ENCODE data around the gene CENPS. TPM values are rescaled to one million over a fixed set of nuclear protein-coding genes. Genes with fewer than 3 reads are reported as not detected.

Gene CENPS
- total and polyA plus RNA-seq, 2 of the 13 experiments (the other 11 are each of a cell fraction or from before 2014, with no cell fraction given), result 3.3 to 22.0 TPM

DNA sequence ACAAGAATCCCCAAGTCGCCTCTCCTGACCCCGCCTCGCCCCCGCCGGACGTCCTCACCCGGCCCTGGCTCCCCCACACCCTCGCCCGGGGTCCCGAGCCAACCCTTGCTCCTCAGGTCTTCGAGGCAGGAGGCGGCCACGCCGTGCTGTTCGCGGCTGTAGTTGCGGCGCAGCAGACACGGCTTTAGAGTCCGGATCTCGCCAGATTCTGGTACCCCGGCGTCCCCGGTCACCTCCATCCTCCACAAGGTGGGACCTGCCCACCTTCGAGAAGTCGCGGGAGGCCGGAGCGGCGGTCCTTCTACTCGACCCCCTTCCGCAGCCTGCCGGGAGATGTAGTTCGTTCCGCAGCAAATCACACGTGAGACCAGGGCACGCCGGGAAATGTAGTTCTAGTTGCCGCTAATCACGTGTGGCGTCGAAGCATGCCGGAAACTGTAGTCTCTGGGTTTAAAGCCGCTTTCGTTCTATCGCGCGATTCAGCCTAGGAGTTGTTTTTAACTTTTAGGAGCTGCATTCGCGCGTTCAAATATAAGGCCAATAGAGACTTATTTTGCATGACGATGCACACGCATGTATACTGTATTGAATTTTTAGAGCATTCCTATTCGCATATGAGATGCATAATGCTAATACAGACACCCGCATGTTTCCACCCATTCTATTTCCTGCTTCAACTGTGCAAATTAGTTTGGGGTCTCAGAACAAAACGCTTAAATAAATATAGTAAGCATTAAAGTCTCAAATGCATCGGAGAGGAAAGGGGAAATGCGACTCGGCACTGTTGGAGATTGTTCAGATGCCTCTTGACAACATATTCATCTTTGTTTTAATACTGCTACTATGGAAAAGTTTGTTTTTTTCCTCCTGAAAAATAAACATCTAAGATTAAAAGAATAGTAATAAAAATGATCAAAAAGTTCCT is 42.2 kb downstream of the CENPS start, which contains the start of gene DFFA (continued):
- TF ChIP-seq, protein P1, sequence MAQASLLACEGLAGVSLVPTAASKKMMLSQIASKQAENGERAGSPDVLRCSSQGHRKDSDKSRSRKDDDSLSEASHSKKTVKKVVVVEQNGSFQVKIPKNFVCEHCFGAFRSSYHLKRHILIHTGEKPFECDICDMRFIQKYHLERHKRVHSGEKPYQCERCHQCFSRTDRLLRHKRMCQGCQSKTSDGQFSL (CRISPR knock-in tag; IDR thresholded peaks at IDR 0.05), result peak; percentile 77; the same call in 1 of the 2 replicates
- TF ChIP-seq KAT2B (IDR thresholded peaks at IDR 0.05; ENCODE audit: borderline replicate concordance, low read depth, low read length) (no peak), ZNF724P (CRISPR knock-in tag; IDR thresholded peaks at IDR 0.05; ENCODE audit: borderline replicate concordance) (no peak; the same call in 1 of the 2 replicates), CBX5 (CRISPR knock-in tag; IDR thresholded peaks at IDR 0.05; ENCODE audit: borderline replicate concordance) (peak; percentile 82; the same call in 1 of the 2 replicates), ZBTB21 (CRISPR knock-in tag; IDR thresholded peaks at IDR 0.05) (no peak), GATAD2A (CRISPR knock-in tag; IDR thresholded peaks at IDR 0.05) (peak; percentile 46; the same call in 1 of the 2 replicates), KMT2A (CRISPR knock-in tag; IDR thresholded peaks at IDR 0.05) (peak; percentile 86), SNAPC2 (CRISPR knock-in tag; IDR thresholded peaks at IDR 0.05) (no peak), HNRNPUL1 (IDR thresholded peaks at IDR 0.05; ENCODE audit: low read depth, low read length) (no peak), TBL1XR1 (IDR thresholded peaks at IDR 0.05; ENCODE audit: borderline replicate concordance, low read length, partially characterized antibody) (peak; percentile 72), ZNF567 (CRISPR knock-in tag; IDR thresholded peaks at IDR 0.05; ENCODE audit: borderline replicate concordance) (no peak), STAG1 (CRISPR knock-in tag; IDR thresholded peaks at IDR 0.05) (no peak), NFE2L2 (IDR thresholded peaks at IDR 0.05; ENCODE audit: low read length) (peak; percentile 34; the same call in 1 of the 2 replicates), RAD21 (CRISPR knock-in tag; IDR thresholded peaks at IDR 0.05) (no peak; the same call in 1 of the 2 replicates), ETV6 (CRISPR knock-in tag; conservative IDR thresholded peaks at IDR 0.05) (no peak), MYC (CRISPR knock-in tag; IDR thresholded peaks at IDR 0.05; ENCODE audit: borderline replicate concordance) (peak; percentile 92), TCF7L2 (IDR thresholded peaks at IDR 0.05; ENCODE audit: low read depth, low read length) (no peak), ZNF160 (CRISPR knock-in tag; IDR thresholded peaks at IDR 0.05) (no peak)
- TF ChIP-seq, protein P2, sequence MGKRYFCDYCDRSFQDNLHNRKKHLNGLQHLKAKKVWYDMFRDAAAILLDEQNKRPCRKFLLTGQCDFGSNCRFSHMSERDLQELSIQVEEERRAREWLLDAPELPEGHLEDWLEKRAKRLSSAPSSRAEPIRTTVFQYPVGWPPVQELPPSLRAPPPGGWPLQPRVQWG (CRISPR knock-in tag; IDR thresholded peaks at IDR 0.05; ENCODE audit: borderline replicate concordance, low read depth), result no peak
- TF ChIP-seq, protein P3, sequence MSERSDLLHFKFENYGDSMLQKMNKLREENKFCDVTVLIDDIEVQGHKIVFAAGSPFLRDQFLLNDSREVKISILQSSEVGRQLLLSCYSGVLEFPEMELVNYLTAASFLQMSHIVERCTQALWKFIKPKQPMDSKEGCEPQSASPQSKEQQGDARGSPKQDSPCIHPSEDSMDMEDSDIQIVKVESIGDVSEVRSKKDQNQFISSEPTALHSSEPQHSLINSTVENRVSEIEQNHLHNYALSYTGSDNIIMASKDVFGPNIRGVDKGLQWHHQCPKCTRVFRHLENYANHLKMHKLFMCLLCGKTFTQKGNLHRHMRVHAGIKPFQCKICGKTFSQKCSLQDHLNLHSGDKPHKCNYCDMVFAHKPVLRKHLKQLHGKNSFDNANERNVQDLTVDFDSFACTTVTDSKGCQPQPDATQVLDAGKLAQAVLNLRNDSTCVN (CRISPR knock-in tag; IDR thresholded peaks at IDR 0.05; ENCODE audit: borderline replicate concordance), result peak; percentile 58; the same call in 1 of the 2 replicates
- TF ChIP-seq, protein P4, sequence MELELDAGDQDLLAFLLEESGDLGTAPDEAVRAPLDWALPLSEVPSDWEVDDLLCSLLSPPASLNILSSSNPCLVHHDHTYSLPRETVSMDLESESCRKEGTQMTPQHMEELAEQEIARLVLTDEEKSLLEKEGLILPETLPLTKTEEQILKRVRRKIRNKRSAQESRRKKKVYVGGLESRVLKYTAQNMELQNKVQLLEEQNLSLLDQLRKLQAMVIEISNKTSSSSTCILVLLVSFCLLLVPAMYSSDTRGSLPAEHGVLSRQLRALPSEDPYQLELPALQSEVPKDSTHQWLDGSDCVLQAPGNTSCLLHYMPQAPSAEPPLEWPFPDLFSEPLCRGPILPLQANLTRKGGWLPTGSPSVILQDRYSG (CRISPR knock-in tag; IDR thresholded peaks at IDR 0.05), result no peak
- TF ChIP-seq, protein P5, sequence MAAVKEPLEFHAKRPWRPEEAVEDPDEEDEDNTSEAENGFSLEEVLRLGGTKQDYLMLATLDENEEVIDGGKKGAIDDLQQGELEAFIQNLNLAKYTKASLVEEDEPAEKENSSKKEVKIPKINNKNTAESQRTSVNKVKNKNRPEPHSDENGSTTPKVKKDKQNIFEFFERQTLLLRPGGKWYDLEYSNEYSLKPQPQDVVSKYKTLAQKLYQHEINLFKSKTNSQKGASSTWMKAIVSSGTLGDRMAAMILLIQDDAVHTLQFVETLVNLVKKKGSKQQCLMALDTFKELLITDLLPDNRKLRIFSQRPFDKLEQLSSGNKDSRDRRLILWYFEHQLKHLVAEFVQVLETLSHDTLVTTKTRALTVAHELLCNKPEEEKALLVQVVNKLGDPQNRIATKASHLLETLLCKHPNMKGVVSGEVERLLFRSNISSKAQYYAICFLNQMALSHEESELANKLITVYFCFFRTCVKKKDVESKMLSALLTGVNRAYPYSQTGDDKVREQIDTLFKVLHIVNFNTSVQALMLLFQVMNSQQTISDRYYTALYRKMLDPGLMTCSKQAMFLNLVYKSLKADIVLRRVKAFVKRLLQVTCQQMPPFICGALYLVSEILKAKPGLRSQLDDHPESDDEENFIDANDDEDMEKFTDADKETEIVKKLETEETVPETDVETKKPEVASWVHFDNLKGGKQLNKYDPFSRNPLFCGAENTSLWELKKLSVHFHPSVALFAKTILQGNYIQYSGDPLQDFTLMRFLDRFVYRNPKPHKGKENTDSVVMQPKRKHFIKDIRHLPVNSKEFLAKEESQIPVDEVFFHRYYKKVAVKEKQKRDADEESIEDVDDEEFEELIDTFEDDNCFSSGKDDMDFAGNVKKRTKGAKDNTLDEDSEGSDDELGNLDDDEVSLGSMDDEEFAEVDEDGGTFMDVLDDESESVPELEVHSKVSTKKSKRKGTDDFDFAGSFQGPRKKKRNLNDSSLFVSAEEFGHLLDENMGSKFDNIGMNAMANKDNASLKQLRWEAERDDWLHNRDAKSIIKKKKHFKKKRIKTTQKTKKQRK (IDR thresholded peaks at IDR 0.05; ENCODE audit: low read length), result no peak
- TF ChIP-seq, protein P6, sequence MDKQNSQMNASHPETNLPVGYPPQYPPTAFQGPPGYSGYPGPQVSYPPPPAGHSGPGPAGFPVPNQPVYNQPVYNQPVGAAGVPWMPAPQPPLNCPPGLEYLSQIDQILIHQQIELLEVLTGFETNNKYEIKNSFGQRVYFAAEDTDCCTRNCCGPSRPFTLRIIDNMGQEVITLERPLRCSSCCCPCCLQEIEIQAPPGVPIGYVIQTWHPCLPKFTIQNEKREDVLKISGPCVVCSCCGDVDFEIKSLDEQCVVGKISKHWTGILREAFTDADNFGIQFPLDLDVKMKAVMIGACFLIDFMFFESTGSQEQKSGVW (CRISPR knock-in tag; IDR thresholded peaks at IDR 0.05; ENCODE audit: borderline replicate concordance), result no peak
